Natural killer cell (primary cell): ENCODE results near the gene TRABD. TPM values are rescaled to one million over a fixed set of nuclear protein-coding genes. Genes with fewer than 3 reads are reported as not detected.
A peak's percentile ranks its signal among the peaks of the same experiment; 100 is the strongest.

Experiments
- ATAC-seq, 3 donors: fragments of 150-1000 bp in 2 of 3; fragments of 200-7000 bp in 1 of 3; cut with Tn5 transposase; 1 replicate in 1 of 3; 2 replicates in 2 of 3; pipeline ENCODE4 v1.10.0; 2021; ENCODE audit warnings: mild to moderate bottlenecking in 2 of 3, moderate library complexity in 2 of 3
- DNase-seq, 2 donors: peaks; one replicate each; pipeline versions ENCODE4 v3.0.0 to v3.0.0-alpha.2; 2013 to 2021; ENCODE audit warnings: mixed read lengths in 1 of 2
- H3K27ac ChIP-seq: one replicate; pipeline ENCODE4 v1.5.1; 2013; ENCODE audit warnings: mild to moderate bottlenecking, low read length
- H3K27me3 ChIP-seq: one replicate; pipeline ENCODE4 v1.6.1; 2013; ENCODE audit warnings: low read length; ENCODE audit not compliant: control insufficient read depth, insufficient read depth
- H3K36me3 ChIP-seq: one replicate; pipeline ENCODE4 v1.6.1; 2013; ENCODE audit warnings: low read length; ENCODE audit not compliant: control insufficient read depth, insufficient read depth
- H3K4me1 ChIP-seq: one replicate; pipeline ENCODE4 v1.6.1; 2013; ENCODE audit warnings: low read length; ENCODE audit not compliant: control insufficient read depth, insufficient read depth
- H3K4me3 ChIP-seq: one replicate; pipeline ENCODE4 v1.5.1; 2013; ENCODE audit warnings: low read length
- H3K9me3 ChIP-seq: one replicate; pipeline ENCODE4 v1.6.1; 2013; ENCODE audit warnings: low read length; ENCODE audit not compliant: control insufficient read depth, insufficient read depth
- H3K27ac Mint-ChIP-seq, 2 donors: one replicate each; pipeline ENCODE4 v1.8.0; 2022; ENCODE audit warnings: mild to moderate bottlenecking in 2 of 2, mixed read lengths in 2 of 2, moderate library complexity in 1 of 2
- H3K27me3 Mint-ChIP-seq, 2 donors: one replicate each; pipeline ENCODE4 v1.8.0; 2022; ENCODE audit warnings: low read depth in 2 of 2, mixed read lengths in 2 of 2
- H3K36me3 Mint-ChIP-seq: one replicate; pipeline ENCODE4 v1.8.0; 2022; ENCODE audit warnings: mixed read lengths
- H3K4me1 Mint-ChIP-seq, 2 donors: one replicate each; pipeline ENCODE4 v1.8.0; 2022; ENCODE audit warnings: mixed read lengths in 2 of 2
- H3K4me3 Mint-ChIP-seq: one replicate; pipeline ENCODE4 v1.8.0; 2022; ENCODE audit warnings: mild to moderate bottlenecking, moderate library complexity, mixed read lengths
- H3K9me3 Mint-ChIP-seq, 2 donors: one replicate each; pipeline ENCODE4 v1.8.0; 2022; ENCODE audit warnings: mixed read lengths in 2 of 2
- WGBS: methylation state at CpG from one replicate; pipeline ENCODE4 v1.1.7; 2013; ENCODE audit warnings: missing lambda C conversion rate; ENCODE audit not compliant: insufficient coverage; 5-methylcytosine and 5-hydroxymethylcytosine counted together
- intact Hi-C: fragments of 100-400 bp; cut with micrococcal nuclease; formaldehyde crosslinking; loops from one replicate; pipeline ENCODE4 v1.14.2; 2022
- total RNA-seq, 4 donors: library from RNA; stranded (reverse); fragments of 120-200 nt in 1 of 4; gene quantifications; one replicate each; pipeline versions ENCODE4 v1.2.3 to v1.2.4, GENCODE V29; 2013 to 2022
- TF ChIP-seq, protein P1 (sequence below): fragments of 200-600 bp; IDR thresholded peaks from one replicate; pipeline ENCODE4 v1.8.0; 2022; ENCODE audit warnings: antibody characterized with exemption

The TRABD gene
- total RNA-seq, 3 donors from 2014 or later (not counting 1 experiment from before 2014, with no cell fraction given) = 129 to 138 (median 132) TPM

DNA sequence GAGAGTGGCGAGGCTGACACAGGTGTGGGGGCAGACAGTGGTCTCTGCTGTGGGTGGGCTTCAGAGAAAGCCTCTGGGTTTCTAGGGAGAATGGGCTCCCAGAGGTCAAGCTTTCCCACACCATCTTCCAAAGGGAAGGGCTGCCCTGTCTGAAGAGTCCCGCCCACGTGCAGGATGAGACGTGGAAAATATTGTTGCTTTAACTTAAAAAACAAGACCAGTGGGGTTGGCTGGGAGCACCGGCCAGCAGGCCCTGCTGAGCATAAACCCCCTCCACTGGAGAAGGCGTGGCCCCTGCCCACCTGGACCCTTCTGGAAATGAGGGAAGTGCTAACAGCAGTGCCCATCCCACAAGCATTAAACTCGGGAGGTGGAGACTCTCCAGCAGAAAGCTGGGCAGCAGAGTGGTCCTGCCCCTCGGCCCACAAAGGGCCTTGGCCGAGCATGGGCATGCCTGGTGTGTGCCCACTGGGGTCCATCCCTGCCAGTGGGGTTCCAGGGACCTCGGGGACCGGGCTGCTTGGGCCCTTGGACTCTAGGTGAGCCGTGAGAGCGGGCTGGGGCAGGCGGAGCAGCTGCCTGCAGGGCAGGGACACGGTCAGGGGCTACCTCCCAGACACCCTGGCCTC, 30.5 kb downstream of the TRABD start:
- TF ChIP-seq, protein P1, sequence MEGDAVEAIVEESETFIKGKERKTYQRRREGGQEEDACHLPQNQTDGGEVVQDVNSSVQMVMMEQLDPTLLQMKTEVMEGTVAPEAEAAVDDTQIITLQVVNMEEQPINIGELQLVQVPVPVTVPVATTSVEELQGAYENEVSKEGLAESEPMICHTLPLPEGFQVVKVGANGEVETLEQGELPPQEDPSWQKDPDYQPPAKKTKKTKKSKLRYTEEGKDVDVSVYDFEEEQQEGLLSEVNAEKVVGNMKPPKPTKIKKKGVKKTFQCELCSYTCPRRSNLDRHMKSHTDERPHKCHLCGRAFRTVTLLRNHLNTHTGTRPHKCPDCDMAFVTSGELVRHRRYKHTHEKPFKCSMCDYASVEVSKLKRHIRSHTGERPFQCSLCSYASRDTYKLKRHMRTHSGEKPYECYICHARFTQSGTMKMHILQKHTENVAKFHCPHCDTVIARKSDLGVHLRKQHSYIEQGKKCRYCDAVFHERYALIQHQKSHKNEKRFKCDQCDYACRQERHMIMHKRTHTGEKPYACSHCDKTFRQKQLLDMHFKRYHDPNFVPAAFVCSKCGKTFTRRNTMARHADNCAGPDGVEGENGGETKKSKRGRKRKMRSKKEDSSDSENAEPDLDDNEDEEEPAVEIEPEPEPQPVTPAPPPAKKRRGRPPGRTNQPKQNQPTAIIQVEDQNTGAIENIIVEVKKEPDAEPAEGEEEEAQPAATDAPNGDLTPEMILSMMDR = no peak
- H3K27me3 Mint-ChIP-seq = no peaks in the 10 kb centered on the region
- H3K27me3 ChIP-seq = no peaks in the 10 kb centered on the region
- WGBS = 93% methylated on average over 15 of the region's 15 CpGs
- no peak overlapping the region for H3K27ac ChIP-seq
- H3K27ac Mint-ChIP-seq = no peak overlapping the region
- ATAC-seq (no peak), DNase-seq (no peak)
- peaks cover 5 to 6% of the 10 kb centered on the region in 2 donors for H3K4me1 Mint-ChIP-seq
- H3K4me1 ChIP-seq = no peaks in the 10 kb centered on the region
- intact Hi-C loops = no loop called here
- H3K36me3 ChIP-seq = peaks cover 61% of the 10 kb centered on the region
- no peak overlapping the region for H3K4me3 ChIP-seq
- H3K36me3 Mint-ChIP-seq = no peaks in the 10 kb centered on the region
- H3K9me3 ChIP-seq = no peaks in the 10 kb centered on the region
- H3K9me3 Mint-ChIP-seq = no peaks in the 10 kb centered on the region
- no peak overlapping the region for H3K4me3 Mint-ChIP-seq

DNA sequence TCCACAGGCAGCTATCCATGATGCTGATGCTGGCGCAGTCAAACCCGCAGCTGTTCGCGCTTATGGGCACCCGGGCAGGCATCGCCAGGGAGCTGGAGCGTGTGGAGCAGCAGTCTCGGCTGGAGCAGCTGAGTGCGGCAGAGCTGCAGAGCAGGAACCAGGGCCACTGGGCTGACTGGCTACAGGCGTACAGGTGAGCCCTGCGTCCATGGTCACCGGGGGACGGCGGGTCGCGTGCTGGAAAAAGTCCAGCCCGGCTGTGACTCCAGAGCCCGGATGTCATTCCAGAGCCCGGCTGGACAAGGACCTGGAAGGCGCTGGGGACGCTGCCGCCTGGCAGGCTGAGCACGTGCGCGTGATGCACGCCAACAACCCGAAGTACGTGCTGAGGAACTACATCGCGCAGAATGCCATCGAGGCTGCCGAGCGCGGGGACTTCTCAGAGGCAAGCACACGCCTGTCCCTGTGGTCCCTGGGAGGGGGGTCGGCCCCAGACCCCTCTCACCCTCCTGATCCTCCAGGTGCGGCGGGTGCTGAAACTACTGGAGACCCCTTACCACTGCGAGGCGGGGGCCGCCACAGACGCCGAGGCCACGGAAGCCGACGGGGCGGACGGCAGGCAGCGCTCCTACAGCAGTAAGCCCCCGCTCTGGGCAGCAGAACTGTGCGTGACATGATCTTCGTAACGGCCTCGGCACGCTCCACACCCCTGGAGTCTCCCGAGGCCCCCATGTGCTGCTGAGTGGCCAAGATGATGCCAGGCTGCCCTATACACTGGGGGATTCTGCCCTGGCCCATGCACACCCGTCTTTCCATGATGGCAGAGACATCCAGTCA, 31.2 kb downstream of the TRABD start:
- 97% methylated on average over 57 of the region's 57 CpGs for WGBS

DNA sequence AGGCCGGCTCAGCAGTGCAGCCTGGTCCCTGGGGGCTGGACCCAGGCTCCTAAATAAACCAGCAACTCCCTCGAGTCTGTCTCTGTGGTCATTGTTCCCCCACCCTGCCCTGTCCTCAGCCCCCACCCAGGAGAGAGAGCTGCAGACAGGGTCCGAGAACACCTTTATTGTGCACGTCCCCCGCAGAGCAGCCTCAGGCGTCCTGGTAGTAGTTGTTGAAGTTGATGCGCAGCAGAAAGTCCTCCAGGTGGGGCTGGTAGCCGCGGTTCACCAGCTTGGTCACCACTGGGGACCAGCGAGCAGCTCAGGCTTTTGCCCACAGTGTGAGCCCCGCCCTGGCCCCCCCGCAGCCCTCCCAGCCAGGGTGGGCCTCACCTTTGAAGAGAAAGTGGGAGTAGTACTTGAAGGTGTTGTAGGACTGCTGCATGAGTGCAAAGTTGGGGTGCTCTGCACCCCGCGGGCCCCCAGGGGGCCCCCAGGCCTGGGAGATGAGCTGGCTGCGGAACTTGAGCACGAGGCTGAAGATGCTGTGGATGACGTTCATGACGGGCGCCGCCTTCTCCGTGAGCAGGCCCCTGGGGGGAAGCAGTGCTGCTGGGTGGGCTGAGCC, 31.9 kb downstream of the TRABD start:
- DNase-seq = no peak
- Histone ChIP-seq H3K4me3 (no peak overlapping the region), H3K9me3 (no peaks in the 10 kb centered on the region), H3K36me3 (peaks cover 67% of the 10 kb centered on the region), H3K27me3 (no peaks in the 10 kb centered on the region), H3K4me1 (no peaks in the 10 kb centered on the region), H3K27ac (no peak overlapping the region)
- H3K9me3 Mint-ChIP-seq = no peaks in the 10 kb centered on the region
- peak in 1 of 3 donors; percentile 7 for ATAC-seq
- H3K27ac Mint-ChIP-seq = no peak overlapping the region
- no peaks in the 10 kb centered on the region for H3K27me3 Mint-ChIP-seq
- WGBS = 85% methylated on average over 21 of the region's 21 CpGs
- intact Hi-C loops = no loop called here
- H3K36me3 Mint-ChIP-seq = no peaks in the 10 kb centered on the region
- peaks cover 5 to 6% of the 10 kb centered on the region in 2 donors for H3K4me1 Mint-ChIP-seq
- TF ChIP-seq, protein P1 = no peak
- H3K4me3 Mint-ChIP-seq = no peak overlapping the region

More for the DNA sequence above, 31.2 kb downstream of the TRABD start:
- TF ChIP-seq, protein P1 = no peak
- intact Hi-C loops = no loop called here
- Histone ChIP-seq H3K27me3 (no peaks in the 10 kb centered on the region), H3K27ac (no peak overlapping the region), H3K9me3 (no peaks in the 10 kb centered on the region), H3K36me3 (peaks cover 65% of the 10 kb centered on the region), H3K4me3 (no peak overlapping the region), H3K4me1 (no peaks in the 10 kb centered on the region)
- H3K27me3 Mint-ChIP-seq = no peaks in the 10 kb centered on the region
- H3K4me3 Mint-ChIP-seq = no peak overlapping the region
- H3K4me1 Mint-ChIP-seq = peaks cover 5 to 6% of the 10 kb centered on the region in 2 donors
- H3K27ac Mint-ChIP-seq = no peak overlapping the region
- no peaks in the 10 kb centered on the region for H3K9me3 Mint-ChIP-seq
- DNase-seq (no peak), ATAC-seq (no peak)
- no peaks in the 10 kb centered on the region for H3K36me3 Mint-ChIP-seq
